ENCODE data around the gene CCNB3. TPM values are rescaled to one million over a fixed set of nuclear protein-coding genes. Genes with fewer than 3 reads are reported as not detected.

Gene CCNB3
- total RNA-seq, 1 donor from 2014 or later, result 0.11 TPM

DNA sequence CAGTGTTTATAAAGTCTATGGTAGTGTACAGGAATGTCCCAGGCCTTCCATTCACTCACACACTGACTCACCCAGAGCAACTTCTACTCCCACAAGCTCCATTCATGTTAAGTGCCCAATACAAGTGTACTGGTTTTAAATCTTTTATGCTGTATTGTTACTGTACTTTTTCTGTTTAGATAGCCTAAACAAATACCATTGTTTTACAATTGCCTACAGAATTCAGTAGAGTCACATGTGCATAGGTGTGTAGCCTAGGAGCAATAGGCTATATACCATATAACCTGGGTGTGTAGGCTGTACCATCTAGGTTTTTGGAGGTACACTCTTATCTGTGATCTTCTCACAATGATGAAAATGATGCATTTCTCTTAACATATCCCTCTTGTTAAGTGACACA lies 139.4 kb downstream of the CCNB3 start:
- DNase-seq (ENCODE audit: low spot score), result no peak
- intact Hi-C loops (cut with DNase I), result no loop called here

DNA sequence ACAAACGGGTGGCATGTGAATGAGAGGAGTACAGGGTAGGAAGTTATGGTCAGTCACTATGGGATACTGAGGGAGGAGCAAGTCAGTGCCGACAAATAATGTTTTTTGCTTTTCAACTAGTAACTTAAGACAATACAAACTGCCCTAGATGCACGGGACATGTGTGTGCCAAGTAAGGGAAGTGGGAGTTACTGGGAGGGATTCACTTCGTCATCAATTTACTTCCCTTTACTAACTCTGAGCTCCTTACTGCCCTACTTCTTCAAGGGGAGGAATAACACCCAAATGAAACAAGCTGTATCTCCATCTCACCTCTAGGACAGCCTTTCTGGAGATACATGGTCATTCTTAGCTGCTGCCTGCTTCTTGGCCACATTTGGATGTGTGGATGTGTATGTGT lies 168.4 kb downstream of the CCNB3 start:
- intact Hi-C loops (cut with DNase I), result no loop called here
- DNase-seq (ENCODE audit: low spot score), result no peak

DNA sequence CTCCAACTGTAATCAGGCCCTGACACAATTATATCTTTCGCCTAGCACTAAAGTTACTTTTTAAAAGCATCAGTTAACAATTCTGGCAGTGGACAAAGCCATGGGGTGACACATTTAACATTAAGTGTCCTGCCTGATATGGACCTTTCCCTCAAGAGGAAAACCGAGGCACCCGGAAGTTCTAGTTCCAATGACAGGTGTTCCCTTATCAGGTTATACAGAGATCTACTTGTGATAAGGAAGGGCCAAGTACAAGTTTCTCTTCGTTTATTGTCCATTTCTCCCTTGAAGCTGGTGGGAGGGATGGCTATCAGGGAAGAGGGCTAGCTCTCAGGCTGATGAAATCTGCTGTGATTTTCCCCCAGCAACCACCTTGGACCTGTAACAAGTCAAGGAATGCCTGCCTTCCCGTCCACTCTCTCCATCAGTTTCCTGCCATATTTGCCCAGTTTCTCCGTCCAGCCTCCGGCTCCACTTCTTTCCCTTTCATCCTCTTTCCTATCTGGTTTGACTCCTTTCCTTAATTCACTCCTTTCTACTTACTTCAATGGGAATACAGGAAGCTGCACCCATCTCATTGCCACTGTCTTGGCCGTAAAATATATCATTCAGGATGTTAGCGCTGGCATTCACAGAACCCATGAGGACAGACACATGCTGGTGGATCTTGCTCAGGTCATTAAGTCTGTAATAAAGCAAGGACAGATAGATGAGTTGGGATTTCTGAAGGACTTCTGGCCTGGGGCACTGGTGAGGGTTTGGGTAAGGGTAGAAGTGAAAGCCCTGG lies 171.1 kb downstream of the CCNB3 start:
- intact Hi-C loops (cut with DNase I), result no loop called here
- DNase-seq (ENCODE audit: low spot score), result no peak

DNA sequence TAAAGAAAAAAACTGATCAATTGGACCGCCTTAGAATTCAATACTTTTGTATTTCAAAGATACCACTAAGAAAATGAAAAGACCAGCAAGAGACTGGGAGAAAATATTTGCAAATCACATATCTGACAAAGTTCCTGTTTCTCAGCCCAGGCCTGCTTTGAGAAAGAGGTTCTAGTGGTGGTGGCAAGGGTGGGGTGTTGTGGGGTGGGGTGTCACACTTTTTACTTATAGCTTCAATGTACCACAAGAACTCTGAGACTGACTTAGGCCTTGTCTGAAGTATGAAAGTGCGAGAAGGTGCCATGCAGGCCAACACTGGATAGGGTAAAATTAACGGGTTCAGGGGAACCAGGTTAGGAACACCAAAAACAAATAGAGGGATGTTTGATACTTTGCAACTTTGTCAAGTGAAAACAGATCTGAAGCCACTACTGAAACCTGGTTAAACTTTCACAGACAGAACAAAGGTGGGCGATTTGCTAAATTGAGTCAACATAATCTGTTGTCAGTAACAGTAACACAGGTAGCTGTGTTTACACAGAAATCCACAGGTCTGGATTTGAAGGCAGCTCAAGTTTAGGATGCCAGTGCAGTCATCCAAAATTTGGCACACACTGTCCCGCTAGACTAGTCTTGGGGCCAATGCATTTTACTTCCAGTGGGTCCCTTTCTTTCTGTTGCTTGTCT lies 177.3 kb downstream of the CCNB3 start:
- DNase-seq (ENCODE audit: low spot score), result no peak
- intact Hi-C loops (cut with DNase I), result no loop called here

DNA sequence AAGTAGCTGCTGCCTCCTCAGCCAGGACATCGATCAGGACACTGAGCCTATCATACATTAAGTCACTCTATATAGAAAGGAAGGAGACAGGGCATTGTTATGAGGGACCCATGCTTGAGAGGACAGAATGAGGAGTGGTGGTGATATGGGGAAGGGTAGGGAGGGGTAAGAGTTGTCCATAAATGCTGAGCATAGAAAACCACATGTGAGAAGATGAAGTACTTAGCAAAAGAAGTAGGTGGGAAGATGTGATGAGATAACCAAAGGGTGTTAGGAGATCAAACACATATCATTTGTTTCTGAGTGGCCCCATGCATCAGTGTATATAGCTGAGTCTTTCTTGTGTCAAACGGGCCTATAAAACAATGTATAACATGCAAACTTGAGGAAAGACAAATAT lies 182.0 kb downstream of the CCNB3 start:
- intact Hi-C loops (cut with DNase I), result no loop called here
- no peak for DNase-seq (ENCODE audit: low spot score)

DNA sequence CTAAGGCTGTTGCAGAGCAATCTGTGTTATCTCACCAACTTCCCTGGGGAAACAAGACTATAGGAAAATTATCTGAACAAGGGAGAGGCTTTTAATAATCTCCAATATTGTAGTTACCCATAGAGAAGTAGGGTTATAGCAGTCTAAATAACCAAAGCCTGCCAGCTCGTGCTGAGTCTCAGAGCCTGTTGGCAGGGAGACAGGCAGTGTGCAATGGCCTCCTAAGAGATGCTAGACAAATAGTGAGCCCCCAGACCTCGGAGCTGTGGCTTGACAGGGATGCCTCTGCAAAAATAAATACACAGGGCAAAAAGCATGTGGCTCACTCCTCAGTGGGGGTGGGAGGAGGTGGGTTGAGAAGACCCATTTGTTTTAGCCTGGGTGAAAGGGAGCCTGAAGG lies 189.3 kb downstream of the CCNB3 start:
- no peak for DNase-seq (ENCODE audit: low spot score)
- intact Hi-C loops (cut with DNase I), result no loop called here

Other genes starting within 250 kb of the CCNB3 start
- gene AKAP4, start 3.8 kb upstream of the CCNB3 start, total RNA-seq, result not detected